Suprapubic skin (tissue), 4 donors: Measurements from ENCODE around the gene CYB5RL.

ENCODE experiments used
- EP300 ChIP-seq: sonication (generic); formaldehyde crosslinking; IDR thresholded peaks from one replicate; pipeline ENCODE4 v1.6.1; 2017; ENCODE audit warnings: antibody characterized with exemption
- POLR2AphosphoS5 ChIP-seq, 3 donors: sonication (generic); formaldehyde crosslinking; IDR thresholded peaks; one replicate each; pipeline ENCODE4 v1.6.1; 2017; ENCODE audit warnings: antibody characterized with exemption in 3 of 3
- TF ChIP-seq, protein P1 (sequence below), 2 donors: fragments of 200-600 bp in 1 of 2; fragments of 450-650 bp in 1 of 2; sonication (generic) in 1 of 2; IDR thresholded peaks; one replicate each; pipeline ENCODE4 v1.5.1; 2016 to 2019; ENCODE audit warnings: antibody characterized with exemption in 2 of 2, mild to moderate bottlenecking in 1 of 2, moderate library complexity in 1 of 2

DNA sequence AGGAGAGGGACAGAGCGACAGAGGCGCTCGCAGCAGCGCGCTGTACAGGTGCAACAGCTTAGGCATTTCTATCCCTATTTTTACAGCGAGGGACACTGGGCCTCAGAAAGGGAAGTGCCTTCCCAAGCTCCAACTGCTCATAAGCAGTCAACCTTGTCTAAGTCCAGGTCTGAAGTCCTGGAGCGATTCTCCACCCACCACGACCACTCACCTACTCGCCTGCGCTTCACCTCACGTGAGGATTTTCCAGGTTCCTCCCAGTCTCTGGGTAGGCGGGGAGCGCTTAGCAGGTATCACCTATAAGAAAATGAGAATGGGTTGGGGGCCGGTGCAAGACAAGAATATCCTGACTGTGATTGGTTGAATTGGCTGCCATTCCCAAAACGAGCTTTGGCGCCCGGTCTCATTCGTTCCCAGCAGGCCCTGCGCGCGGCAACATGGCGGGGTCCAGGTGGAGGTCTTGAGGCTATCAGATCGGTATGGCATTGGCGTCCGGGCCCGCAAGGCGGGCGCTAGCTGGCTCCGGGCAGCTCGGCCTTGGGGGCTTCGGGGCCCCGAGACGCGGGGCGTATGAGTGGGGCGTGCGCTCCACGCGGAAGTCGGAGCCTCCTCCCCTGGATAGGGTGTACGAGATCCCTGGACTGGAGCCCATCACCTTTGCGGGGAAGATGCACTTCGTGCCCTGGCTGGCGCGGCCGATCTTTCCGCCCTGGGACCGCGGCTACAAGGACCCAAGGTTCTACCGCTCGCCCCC lies at the start of gene CYB5RL, which contains the start of gene MRPL37:
- TF ChIP-seq, protein P1, sequence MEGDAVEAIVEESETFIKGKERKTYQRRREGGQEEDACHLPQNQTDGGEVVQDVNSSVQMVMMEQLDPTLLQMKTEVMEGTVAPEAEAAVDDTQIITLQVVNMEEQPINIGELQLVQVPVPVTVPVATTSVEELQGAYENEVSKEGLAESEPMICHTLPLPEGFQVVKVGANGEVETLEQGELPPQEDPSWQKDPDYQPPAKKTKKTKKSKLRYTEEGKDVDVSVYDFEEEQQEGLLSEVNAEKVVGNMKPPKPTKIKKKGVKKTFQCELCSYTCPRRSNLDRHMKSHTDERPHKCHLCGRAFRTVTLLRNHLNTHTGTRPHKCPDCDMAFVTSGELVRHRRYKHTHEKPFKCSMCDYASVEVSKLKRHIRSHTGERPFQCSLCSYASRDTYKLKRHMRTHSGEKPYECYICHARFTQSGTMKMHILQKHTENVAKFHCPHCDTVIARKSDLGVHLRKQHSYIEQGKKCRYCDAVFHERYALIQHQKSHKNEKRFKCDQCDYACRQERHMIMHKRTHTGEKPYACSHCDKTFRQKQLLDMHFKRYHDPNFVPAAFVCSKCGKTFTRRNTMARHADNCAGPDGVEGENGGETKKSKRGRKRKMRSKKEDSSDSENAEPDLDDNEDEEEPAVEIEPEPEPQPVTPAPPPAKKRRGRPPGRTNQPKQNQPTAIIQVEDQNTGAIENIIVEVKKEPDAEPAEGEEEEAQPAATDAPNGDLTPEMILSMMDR (IDR thresholded peaks at IDR 0.05), result no peak
- TF ChIP-seq POLR2AphosphoS5 (IDR thresholded peaks at IDR 0.05) (peak in 1 of 3 donors; percentile 37), EP300 (no peak)
